ENCODE results near the gene NTM.

Gene NTM

GRCh38 chr11:131637469-131638175 lies 267.2 kb downstream of the NTM start:
- no peak for DNase-seq
- Histone ChIP-seq H3K9me3 (no peaks in the 10 kb centered on the region), H3K27me3 (no peaks in the 10 kb centered on the region), H3K36me3 (no peaks in the 10 kb centered on the region), H3K4me3 (ENCODE audit: low read depth, low read length) (no peak overlapping the region), H3K4me1 (no peaks in the 10 kb centered on the region)
- no peak for TF ChIP-seq CTCF (IDR thresholded peaks at IDR 0.05; ENCODE audit: low read depth, low read length)

- H3K9me3 ChIP-seq = no peaks in the 10 kb centered on the region
- no peaks in the 10 kb centered on the region for H3K36me3 ChIP-seq
- no peaks in the 10 kb centered on the region for H3K4me1 ChIP-seq
- no peak for TF ChIP-seq CTCF (IDR thresholded peaks at IDR 0.05; ENCODE audit: low read depth, low read length)
- H3K4me3 ChIP-seq (ENCODE audit: low read depth, low read length) = no peak overlapping the region
- DNase-seq = no peak
- no peaks in the 10 kb centered on the region for H3K27me3 ChIP-seq
Observed at GRCh38 chr11:131638889-131639288, 268.5 kb downstream of the NTM start.

- Histone ChIP-seq H3K27me3 (no peaks in the 10 kb centered on the region), H3K9me3 (no peaks in the 10 kb centered on the region), H3K4me3 (ENCODE audit: low read depth, low read length) (no peak overlapping the region), H3K4me1 (no peaks in the 10 kb centered on the region), H3K36me3 (no peaks in the 10 kb centered on the region)
- no peak for DNase-seq
- TF ChIP-seq CTCF (IDR thresholded peaks at IDR 0.05; ENCODE audit: low read depth, low read length) = no peak
Observed at GRCh38 chr11:131640320-131640719, 269.9 kb downstream of the NTM start.

- no peaks in the 10 kb centered on the region for H3K36me3 ChIP-seq
Observed at GRCh38 chr11:131642756-131643531, 272.5 kb downstream of the NTM start.

GRCh38 chr11:131644204-131644795 lies 273.9 kb downstream of the NTM start:
- Histone ChIP-seq H3K4me1 (no peaks in the 10 kb centered on the region), H3K9me3 (no peaks in the 10 kb centered on the region), H3K36me3 (no peaks in the 10 kb centered on the region), H3K27me3 (no peaks in the 10 kb centered on the region), H3K4me3 (ENCODE audit: low read depth, low read length) (no peak overlapping the region)
- DNase-seq = no peak
- TF ChIP-seq CTCF (IDR thresholded peaks at IDR 0.05; ENCODE audit: low read depth, low read length) = no peak

More at GRCh38 chr11:131642756-131643531, 272.5 kb downstream of the NTM start:
- no peak for TF ChIP-seq CTCF (IDR thresholded peaks at IDR 0.05; ENCODE audit: low read depth, low read length)
- Histone ChIP-seq H3K27me3 (no peaks in the 10 kb centered on the region), H3K4me1 (no peaks in the 10 kb centered on the region), H3K4me3 (ENCODE audit: low read depth, low read length) (no peak overlapping the region), H3K9me3 (no peaks in the 10 kb centered on the region)
- no peak for DNase-seq

Measured in BE2C (cell line).